Tibial nerve (tissue), 4 donors: Measurements from ENCODE around the gene DIP2A. TPM values are rescaled to one million over a fixed set of nuclear protein-coding genes. Genes with fewer than 3 reads are reported as not detected.

Source experiments
- DNase-seq, 2 donors: peaks; one replicate each; pipeline ENCODE4 v3.0.0-alpha.2; 2019; ENCODE audit warnings: low spot score in 2 of 2
- H3K27ac ChIP-seq, 4 donors: fragments of 200-600 bp; sonication (generic) in 3 of 4; one replicate each; pipeline ENCODE4 v1.5.1; 2017 to 2019; ENCODE audit warnings: mild to moderate bottlenecking in 1 of 4
- H3K27me3 ChIP-seq, 2 donors: fragments of 200-600 bp; sonication (generic) in 1 of 2; one replicate each; pipeline versions ENCODE4 v1.5.1 to v1.6.0; 2017 to 2019
- H3K36me3 ChIP-seq, 3 donors: fragments of 200-600 bp; sonication (generic); one replicate each; pipeline ENCODE4 v1.5.1; 2018 to 2019
- H3K4me1 ChIP-seq, 4 donors: fragments of 200-600 bp; sonication (generic) in 3 of 4; one replicate each; pipeline ENCODE4 v1.5.1; 2017 to 2019
- H3K4me3 ChIP-seq, 4 donors: fragments of 200-600 bp; sonication (generic) in 3 of 4; one replicate each; pipeline ENCODE4 v1.5.1; 2017 to 2019; ENCODE audit warnings: mild to moderate bottlenecking in 1 of 4, moderate library complexity in 1 of 4
- H3K9me3 ChIP-seq, 4 donors: fragments of 200-600 bp; sonication (generic) in 3 of 4; one replicate each; pipeline ENCODE4 v1.5.1; 2017 to 2019
- EP300 ChIP-seq, 2 donors: sonication (generic); formaldehyde crosslinking; IDR thresholded peaks; one replicate each; pipeline ENCODE4 v1.6.1; 2017; ENCODE audit warnings: antibody characterized with exemption in 2 of 2, mild to moderate bottlenecking in 1 of 2
- POLR2A ChIP-seq, 2 donors: fragments of 450-650 bp; IDR thresholded peaks; one replicate each; pipeline ENCODE4 v1.6.1; 2017; ENCODE audit warnings: antibody characterized with exemption in 2 of 2, mild to moderate bottlenecking in 2 of 2, moderate library complexity in 2 of 2
- WGBS, 2 donors: methylation state at CpG; one replicate each; pipeline ENCODE4 v1.1.5; 2018; 5-methylcytosine and 5-hydroxymethylcytosine counted together
- total RNA-seq, 4 donors: library from RNA; depleted of rRNA; stranded (reverse); fragments of >200 nt; gene quantifications; one replicate each; pipeline ENCODE4 v1.1.0, GENCODE V29; 2016
- TF ChIP-seq, protein P1 (sequence below), 5 experiments: fragments of 200-600 bp in 3 of 5; fragments of 450-650 bp in 2 of 5; sonication (generic) in 3 of 5; IDR thresholded peaks; one replicate each; pipeline ENCODE4 v1.5.1; 2016 to 2019; ENCODE audit warnings: antibody characterized with exemption in 5 of 5, mild to moderate bottlenecking in 3 of 5, moderate library complexity in 2 of 5

Gene DIP2A
- total RNA-seq, 4 donors from 2014 or later = 55.5 to 67.2 (median 59.8) TPM

DNA sequence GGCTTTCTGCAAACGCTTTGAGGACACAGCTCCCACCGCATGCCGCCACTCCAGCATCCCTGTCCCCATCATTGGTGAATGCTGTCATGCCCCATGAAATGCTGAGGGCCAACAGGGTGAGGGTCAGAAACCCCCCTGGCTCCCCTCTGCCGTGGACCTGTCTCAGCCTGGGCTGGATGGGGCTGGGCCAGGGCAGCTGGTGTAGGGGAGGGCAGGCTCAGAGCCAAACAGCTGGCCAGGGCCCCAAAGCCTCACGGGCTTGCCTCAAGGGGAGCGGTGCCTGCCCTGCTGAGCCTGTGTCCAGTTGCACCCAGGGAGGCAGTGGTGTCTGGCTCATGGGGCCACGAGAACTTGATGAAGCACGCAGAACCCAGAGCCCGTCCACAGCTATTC lies 96.5 kb downstream of the DIP2A start:
- no peaks in the 10 kb centered on the region for H3K4me1 ChIP-seq
- no peak overlapping the region for H3K4me3 ChIP-seq
- no peaks in the 10 kb centered on the region for H3K27me3 ChIP-seq
- H3K36me3 ChIP-seq = peaks cover 0 to 90% (median 13%) of the 10 kb centered on the region in 3 donors
- TF ChIP-seq, protein P1, sequence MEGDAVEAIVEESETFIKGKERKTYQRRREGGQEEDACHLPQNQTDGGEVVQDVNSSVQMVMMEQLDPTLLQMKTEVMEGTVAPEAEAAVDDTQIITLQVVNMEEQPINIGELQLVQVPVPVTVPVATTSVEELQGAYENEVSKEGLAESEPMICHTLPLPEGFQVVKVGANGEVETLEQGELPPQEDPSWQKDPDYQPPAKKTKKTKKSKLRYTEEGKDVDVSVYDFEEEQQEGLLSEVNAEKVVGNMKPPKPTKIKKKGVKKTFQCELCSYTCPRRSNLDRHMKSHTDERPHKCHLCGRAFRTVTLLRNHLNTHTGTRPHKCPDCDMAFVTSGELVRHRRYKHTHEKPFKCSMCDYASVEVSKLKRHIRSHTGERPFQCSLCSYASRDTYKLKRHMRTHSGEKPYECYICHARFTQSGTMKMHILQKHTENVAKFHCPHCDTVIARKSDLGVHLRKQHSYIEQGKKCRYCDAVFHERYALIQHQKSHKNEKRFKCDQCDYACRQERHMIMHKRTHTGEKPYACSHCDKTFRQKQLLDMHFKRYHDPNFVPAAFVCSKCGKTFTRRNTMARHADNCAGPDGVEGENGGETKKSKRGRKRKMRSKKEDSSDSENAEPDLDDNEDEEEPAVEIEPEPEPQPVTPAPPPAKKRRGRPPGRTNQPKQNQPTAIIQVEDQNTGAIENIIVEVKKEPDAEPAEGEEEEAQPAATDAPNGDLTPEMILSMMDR (IDR thresholded peaks at IDR 0.05) = no peak
- TF ChIP-seq EP300 (IDR thresholded peaks at IDR 0.05) = no peak
- no peak for TF ChIP-seq POLR2A (IDR thresholded peaks at IDR 0.05)
- DNase-seq = no peak
- H3K9me3 ChIP-seq = no peaks in the 10 kb centered on the region
- H3K27ac ChIP-seq = no peak overlapping the region
- WGBS, 2 donors = 91 to 100% methylated on average over 3 to 7 of the region's 9 CpGs

DNA sequence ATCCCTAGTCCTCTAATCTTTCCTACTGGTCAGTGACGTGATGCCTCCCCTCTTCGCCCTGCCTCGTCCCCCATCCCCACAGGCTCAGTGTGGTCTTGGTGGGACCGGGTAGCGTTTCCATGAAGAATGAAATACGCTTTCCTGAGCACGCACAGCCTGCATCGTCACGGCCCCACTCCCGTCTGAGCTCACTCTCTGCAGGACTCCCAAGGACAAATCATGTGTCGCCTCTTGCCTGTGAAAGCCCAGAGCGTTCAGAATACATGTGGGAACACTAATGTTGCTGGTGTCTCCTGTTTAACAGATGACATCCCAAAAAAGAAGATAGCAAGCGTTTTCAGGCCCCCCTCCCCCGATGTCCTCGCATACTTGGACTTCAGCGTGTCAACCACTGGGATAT lies 97.0 kb downstream of the DIP2A start:
- DNase-seq = no peak

DNA sequence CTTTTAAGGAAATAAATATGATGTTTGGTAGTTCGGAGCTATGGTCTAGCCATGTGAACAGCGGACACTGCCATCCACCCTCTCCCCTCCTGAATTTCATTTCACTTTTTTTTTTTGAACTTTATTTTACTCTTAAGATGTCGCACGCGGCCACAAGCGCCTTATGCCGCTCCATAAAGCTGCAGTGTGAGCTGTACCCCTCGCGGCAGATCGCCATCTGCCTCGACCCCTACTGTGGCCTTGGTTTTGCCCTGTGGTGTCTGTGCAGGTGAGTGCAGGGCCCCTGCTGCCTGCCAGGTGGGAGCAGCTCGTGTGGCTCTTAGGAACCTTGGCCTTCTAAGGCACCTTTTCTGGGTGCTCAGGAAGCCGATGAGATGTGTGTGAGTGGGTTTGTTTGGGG lies 98.1 kb downstream of the DIP2A start:
- TF ChIP-seq, protein P1 (IDR thresholded peaks at IDR 0.05) = no peak
- TF ChIP-seq EP300 (IDR thresholded peaks at IDR 0.05) (no peak), POLR2A (IDR thresholded peaks at IDR 0.05) (no peak)
- WGBS, 2 donors = 92 to 95% methylated on average over 13 of the region's 13 CpGs
- DNase-seq = no peak
- Histone ChIP-seq H3K36me3 (peaks cover 0 to 94% (median 18%) of the 10 kb centered on the region in 3 donors), H3K27me3 (no peaks in the 10 kb centered on the region), H3K9me3 (no peaks in the 10 kb centered on the region), H3K4me1 (no peaks in the 10 kb centered on the region), H3K27ac (no peak overlapping the region), H3K4me3 (no peak overlapping the region)

More for the DNA sequence above, 97.0 kb downstream of the DIP2A start:
- Histone ChIP-seq H3K27ac (no peak overlapping the region), H3K4me3 (no peak overlapping the region), H3K9me3 (no peaks in the 10 kb centered on the region), H3K4me1 (no peaks in the 10 kb centered on the region), H3K36me3 (peaks cover 0 to 90% (median 13%) of the 10 kb centered on the region in 3 donors), H3K27me3 (no peaks in the 10 kb centered on the region)
- WGBS, 2 donors = 95 to 97% methylated on average over 16 of the region's 16 CpGs
- TF ChIP-seq, protein P1 (IDR thresholded peaks at IDR 0.05) = no peak
- TF ChIP-seq EP300 (IDR thresholded peaks at IDR 0.05) = no peak
- TF ChIP-seq POLR2A (IDR thresholded peaks at IDR 0.05) = no peak

DNA sequence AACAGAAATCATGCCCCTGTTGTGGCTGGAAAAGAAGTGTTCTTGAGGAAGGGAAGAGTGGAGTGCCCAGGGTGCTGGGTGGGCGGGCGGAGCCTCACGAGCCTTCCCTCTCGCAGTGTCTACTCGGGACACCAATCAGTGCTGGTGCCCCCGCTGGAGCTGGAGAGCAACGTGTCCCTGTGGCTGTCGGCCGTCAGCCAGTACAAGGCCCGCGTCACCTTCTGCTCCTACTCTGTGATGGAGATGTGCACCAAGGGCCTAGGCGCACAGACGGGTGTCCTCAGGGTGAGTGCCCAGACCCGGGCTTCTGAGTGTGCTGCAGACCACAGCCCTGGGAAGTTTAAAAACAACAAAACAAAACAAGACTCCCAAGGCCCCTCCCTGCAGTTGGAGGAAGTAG lies 98.8 kb downstream of the DIP2A start:
- peaks cover 0 to 94% (median 20%) of the 10 kb centered on the region in 3 donors for H3K36me3 ChIP-seq
- no peaks in the 10 kb centered on the region for H3K4me1 ChIP-seq
- H3K27me3 ChIP-seq = no peaks in the 10 kb centered on the region
- DNase-seq = no peak
- no peak overlapping the region for H3K27ac ChIP-seq
- TF ChIP-seq EP300 (IDR thresholded peaks at IDR 0.05) (no peak), POLR2A (IDR thresholded peaks at IDR 0.05) (no peak)
- TF ChIP-seq, protein P1 (IDR thresholded peaks at IDR 0.05) = no peak
- no peaks in the 10 kb centered on the region for H3K9me3 ChIP-seq
- no peak overlapping the region for H3K4me3 ChIP-seq
- WGBS, 2 donors = 86 to 88% methylated on average over 14 of the region's 14 CpGs

- no peak overlapping the region for H3K4me3 ChIP-seq
- 85 to 88% methylated on average over 21 to 24 of the region's 26 CpGs for WGBS, 2 donors
- H3K36me3 ChIP-seq = peaks cover 0 to 94% (median 20%) of the 10 kb centered on the region in 3 donors
- TF ChIP-seq POLR2A (IDR thresholded peaks at IDR 0.05) (no peak), EP300 (IDR thresholded peaks at IDR 0.05) (no peak)
- TF ChIP-seq, protein P1 (IDR thresholded peaks at IDR 0.05) = no peak
- DNase-seq = no peak
- H3K27ac ChIP-seq = no peak overlapping the region
- H3K4me1 ChIP-seq = no peaks in the 10 kb centered on the region
- H3K27me3 ChIP-seq = no peaks in the 10 kb centered on the region
- H3K9me3 ChIP-seq = no peaks in the 10 kb centered on the region
Measured at GRCh38 chr21:46557919-46558392, 99.3 kb downstream of the DIP2A start.
